Fibroblast of peridontal ligament (primary cell): ENCODE results near the gene PAIP2.
"Not testable (repeated sequence)": the region's sequence is repeated elsewhere in the genome, so short reads cannot be mapped to it uniquely, and the experiment has no call there.

Experiments
- DNase-seq: peaks from one replicate; pipeline ENCODE4 v3.0.0-alpha.2; 2010; ENCODE audit errors: extremely low read depth

The PAIP2 gene

DNA sequence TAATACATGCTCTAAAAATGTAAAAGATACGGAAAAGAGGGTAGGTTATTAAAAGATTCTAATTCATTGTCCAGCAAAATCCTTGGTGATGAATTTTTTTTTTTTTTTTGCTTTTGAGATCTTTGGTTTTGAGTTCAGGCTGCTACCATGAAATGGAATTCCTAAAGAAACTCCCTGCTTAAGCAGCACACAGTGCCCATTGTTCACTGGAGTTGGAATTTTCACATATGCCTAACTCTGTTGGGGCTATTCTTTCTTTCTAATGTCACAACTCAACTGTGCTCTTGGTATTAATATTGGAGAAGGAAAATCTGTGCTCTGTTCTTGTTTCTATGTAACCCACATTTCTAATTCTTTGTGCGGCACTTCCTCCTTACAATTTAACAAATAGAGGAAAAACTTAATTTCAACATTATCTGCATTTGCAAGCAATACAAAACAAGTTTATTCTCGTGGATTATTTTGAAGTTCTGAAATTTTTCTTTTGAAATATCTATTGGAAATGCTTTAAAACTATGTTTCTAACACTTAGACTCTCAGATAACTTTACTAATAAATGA is 26.5 kb upstream of the PAIP2 start:
- DNase-seq = no peak

DNA sequence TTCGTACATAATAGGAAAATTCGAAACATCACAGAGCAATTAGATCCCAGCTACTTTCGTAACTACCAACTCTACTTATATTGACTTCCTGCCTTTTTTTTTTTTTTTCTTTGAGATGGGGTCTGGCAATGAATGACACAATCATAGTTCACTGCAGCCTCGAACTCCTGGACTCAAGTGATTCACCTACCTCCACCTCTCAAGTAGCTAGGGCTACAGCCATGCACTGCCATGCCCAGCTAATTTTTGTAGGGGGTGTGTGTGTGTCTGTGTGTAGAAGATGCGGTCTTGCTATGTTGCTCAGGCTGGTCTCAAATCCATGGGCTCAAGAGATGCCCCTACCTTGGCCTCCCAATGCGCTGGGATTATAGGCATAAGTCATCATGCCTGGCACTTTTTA is 5.8 kb upstream of the PAIP2 start:
- DNase-seq = peak; percentile 26

DNA sequence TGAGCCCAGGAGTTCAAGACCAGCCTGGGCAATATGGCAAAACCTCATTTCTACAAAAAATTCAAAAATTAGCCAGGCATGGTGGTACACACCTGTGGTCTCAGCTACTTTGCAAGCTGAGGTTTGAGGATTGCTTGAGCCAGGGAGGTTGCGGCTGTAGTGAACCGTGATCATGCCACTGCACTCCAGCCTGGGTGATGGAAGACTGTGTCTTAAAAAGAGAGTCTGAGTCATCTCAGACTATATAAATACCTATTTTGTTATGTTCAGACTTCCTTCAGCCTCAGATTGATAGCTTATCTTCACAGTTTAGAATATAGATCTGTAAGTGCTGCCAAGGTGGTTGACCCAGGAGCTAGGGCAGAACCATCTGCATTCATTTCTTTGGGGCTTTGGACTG is 1.6 kb upstream of the PAIP2 start:
- DNase-seq = no peak

DNA sequence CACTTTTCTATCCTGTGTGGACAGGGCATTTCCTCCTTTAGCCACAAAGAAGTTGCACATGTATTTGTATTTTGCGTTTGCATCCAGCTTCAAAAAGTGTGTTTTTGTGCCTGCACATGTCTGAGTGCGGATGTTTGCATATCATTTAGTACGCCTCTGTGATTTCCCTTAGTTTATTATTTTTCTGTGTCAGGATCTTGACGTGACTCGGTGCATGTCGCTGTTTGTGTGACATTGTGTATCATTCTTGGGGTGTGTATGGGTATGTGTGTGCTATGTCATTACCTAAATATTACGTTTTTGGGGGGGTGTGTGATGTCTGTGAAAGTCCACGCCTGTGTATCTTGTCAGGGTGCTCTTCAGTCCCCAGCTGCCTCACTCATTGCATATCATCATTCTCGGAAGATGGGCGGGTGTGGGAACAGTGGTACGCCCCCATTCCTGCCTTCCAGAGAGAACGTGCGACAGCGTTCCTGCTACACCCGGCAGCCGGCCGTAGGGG is 416 bp upstream of the PAIP2 start:
- no peak for DNase-seq

DNA sequence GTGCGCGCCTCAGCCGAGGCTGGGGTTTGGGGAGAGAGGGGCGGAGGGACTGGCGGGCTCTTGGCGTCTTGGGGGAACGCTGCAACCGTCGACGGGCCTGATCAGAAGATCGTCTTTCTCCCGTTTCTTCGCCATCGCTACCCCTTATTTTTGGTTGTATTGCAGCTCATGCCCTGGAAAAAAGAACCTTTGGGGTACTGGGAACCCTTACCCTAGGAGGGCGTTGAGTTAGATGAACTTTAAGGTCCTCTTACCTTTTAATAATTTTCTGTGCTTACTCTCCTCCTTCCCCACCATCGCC is 719 bp downstream of the PAIP2 start:
- no peak for DNase-seq

DNA sequence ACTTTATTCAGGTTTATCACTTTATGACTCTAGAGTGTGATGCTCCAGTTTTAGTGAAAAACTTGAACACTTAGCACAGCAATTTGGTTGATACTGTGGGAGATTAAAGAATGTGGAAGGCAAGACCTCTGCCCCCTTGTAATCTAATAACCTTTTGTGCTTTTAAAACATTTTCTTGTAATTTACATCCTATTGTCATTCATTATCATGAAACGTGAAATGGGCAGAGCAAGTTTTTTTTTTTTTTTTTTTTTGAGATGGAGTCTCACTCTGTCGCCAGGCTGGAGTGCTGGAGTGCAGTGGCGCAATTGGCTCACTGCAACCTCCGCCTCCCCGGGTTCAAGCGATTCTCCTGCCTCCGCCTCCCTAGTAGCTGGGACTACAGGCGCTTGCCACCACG is 1.8 kb downstream of the PAIP2 start:
- no peak for DNase-seq

DNA sequence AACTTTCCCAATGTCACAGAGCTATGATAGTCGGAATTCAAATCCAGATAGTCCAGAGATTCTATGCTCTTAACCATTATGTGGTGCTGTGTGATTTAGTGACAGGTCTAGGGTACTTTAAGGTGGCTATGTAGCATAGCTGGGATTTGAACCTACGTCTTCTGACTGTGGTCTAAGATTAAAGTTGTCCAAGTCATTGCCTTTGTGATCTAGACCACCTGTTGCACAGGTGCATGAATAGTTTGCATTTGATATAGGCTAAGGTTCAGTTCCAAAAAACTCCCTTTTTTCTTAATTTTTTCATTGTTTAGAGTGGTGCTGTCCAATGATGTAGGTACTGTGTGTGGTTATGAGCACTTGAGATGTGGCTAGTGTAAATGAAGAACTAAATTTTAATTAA is 2.5 kb downstream of the PAIP2 start:
- DNase-seq = no peak

DNA sequence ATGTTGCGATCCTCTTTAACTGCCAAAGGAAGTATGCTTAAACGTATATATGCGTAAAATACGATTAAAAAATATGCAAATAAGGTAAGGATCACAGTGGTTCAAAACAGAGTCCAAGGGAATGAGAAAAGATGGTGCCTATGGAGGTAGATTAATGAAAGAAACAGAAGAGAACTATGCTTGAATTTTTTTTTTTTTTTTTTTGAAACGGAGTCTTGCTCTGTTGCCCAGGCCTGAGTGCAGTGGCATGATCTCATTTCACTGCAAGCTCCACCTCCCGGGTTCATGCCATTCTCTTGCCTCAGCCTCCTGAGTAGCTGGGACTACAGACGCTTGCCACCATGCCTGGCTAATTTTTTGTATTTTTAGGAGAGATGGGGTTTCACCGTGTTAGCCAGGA is 3.8 kb downstream of the PAIP2 start:
- DNase-seq = not testable (repeated sequence)

DNA sequence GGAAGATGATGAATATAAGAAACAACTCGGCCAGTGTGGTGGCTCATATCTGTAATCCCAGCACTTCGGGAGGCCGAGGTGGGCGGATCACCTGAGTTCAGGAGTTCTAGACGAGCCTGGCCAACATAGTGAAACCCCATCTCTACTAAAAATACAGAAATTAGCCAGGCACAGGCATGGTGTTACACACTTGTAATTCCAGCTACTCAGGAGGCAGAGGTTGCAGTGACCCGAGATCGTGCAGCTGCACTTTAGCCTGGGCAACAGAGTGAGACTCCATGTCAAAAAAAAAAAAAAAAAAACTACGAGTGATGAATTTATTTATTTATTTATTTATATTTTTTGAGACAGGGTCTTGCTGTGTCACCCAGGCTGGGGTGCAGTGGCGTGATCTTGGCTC is 6.2 kb downstream of the PAIP2 start:
- DNase-seq = not testable (repeated sequence)

DNA sequence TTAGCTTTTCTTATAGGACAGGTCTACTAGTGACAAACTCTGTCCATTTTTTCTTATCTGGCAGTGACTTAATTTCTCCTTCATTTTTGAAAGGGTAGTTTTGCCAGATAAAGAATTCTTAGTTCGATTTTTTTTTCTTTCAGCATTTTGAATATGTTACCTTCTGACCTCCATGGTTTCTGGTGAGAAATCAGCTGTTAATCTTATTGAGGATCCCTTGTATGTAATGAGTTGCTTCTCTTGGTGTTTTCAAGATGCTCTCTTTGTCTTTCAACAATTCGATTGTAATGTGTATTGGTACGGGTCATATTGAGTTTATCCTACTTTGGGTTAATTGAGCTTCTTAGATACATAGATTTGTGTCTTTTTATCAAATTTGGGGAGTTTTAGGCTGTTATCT is 12.5 kb downstream of the PAIP2 start:
- DNase-seq = no peak

DNA sequence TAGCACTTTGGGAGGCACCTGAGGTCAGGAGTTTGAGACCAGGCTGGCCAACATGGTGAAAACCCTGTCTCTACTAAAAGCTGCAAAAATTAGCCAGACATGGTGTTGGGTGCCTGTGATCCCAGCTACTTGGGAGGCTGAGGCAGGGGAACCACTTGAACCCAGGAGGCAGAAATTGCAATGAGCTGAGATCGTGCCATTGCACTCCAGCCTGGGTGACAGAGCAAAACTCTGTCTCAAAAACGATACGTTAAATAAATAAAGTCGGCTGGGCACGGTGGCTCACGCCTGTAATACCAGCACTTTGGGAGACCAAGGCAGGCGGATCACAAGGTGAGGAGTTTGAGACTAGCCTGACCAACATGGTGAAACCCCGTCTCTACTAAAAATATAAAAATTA is 14.2 kb downstream of the PAIP2 start:
- not testable (repeated sequence) for DNase-seq

DNA sequence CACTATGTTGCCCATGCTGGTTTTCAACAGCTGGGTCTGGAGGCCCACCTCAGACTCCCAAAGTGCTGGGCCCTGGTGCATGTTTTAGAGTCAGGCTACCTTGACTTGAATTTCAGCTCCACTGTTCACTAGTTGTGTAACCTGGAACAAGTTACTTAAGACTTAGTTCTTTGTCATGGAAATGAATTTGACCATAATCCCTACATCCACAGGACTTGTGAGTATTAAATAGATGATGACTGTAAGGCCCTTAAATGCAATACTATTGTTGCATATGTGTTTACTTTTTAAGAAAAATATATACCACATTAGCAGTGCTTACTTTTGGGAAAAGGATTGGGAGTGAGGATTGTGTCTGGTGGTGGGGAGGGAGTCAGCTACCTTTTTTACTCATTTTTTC is 16.4 kb downstream of the PAIP2 start:
- no peak for DNase-seq

DNA sequence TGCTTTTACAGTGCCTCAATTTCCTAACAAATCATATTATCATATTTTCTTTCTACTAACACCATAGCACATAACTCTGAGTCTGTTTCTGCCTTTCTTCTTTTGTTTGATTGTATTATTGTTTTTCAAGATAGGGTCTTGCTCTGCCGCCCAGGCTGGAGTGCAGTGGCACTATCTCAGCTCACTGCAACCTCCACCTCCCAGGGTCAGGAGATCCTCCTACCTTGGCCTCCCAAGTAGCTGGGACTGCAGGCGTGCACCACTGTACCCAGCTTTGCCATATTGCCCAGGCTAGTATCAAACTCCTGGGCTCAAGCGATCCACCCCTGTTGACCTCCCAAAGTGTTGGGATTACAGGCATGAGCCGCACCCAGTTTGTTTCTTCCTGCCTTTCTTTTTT is 18.7 kb downstream of the PAIP2 start:
- DNase-seq = no peak

DNA sequence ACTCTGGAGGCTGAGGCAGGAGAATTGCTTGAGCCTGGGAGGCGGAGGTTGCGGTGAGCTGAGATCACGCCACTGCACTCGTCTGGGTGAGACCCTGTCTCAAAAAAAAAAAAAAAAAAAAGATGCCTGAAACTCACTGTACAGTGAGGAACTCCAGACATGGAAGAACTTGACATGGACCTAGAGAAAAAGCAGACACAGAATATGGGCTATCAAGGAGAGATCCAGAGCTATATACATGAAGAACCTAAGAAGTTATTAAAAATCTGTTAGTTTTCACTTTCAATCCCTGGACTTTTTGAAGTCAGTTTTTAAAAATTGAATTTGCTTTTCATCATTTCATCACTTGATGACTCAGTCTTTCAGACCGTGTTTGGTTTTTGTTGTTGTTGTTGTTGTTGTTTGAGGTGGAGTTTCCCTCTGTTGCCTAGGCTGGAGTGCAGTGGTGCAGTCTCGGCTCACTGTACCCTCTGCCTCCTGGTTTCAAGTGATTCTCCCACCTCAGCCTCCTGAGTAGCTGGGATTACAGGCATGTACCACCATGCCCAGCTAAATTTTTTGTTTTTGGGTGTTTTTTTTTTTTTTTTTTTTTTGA is 20.3 kb downstream of the PAIP2 start:
- DNase-seq = no peak

DNA sequence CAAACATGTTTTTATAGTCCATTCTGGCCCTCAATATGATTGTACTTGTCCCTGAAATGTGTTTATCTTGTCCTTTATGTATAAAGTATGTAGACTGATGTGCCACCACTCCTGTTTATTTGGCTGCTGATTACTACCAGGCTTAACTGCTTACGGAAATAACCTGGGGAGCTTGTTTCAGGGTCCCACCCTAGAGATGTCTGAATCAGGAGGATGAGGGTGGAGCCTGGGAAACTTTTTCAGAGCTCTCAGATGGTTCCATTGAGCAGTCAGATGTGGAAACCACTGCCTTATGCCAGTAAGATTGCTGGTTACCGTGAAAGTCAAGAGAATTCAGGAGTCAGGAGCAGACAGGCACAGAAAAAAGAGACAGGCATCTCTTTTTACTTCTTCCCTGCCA is 22.3 kb downstream of the PAIP2 start:
- no peak for DNase-seq

DNA sequence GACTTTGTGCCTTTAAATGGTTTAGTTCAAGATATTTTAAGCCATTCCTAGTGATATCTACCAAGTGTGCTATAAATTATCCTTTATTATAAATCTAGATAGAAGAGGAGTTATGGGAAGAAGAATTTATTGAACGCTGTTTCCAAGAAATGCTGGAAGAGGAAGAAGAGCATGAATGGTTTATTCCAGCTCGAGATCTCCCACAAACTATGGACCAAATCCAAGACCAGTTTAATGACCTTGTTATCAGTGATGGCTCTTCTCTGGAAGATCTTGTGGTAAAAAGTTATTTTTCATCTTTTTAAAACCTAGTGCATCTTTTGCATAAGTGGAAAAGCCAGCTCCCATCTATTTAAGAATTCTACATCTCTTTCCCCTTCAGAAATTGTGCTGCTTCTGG is 22.8 kb downstream of the PAIP2 start:
- no peak for DNase-seq

DNA sequence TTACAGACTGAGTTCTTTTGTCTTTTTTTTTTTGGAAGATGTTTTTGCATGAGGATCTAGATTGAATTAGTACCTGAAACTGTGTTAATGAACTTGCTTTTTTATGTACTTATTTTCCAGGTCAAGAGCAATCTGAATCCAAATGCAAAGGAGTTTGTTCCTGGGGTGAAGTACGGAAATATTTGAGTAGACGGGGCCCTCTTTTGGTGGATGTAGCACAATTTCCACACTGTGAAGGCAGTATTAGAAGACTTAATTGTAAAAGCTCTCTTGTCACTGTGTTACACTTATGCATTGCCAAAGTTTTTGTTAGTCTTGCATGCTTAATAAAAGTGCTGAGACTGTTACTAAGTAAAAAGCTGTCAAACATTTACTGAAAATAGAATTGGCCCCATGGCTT is 27.0 kb downstream of the PAIP2 start:
- DNase-seq = peak; percentile 23

DNA sequence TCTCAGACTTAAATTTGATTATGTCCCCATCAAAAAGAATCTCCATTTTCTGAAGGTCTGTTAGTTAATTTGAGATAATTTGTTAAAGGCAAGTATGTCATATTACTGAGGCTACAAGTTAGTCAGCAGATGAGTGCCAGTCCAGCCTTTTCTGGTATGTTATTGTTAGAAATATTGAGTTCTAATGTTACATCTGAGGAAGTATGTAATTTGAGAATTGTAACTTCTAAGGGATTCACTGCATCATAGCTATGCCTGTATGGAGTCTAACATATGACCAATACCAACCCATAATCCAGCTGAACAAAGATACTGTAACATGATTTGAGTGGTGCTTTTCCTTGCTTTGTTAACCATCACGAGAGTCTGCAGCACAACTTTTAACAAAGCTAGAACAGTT is 27.5 kb downstream of the PAIP2 start:
- DNase-seq = peak; percentile 91

DNA sequence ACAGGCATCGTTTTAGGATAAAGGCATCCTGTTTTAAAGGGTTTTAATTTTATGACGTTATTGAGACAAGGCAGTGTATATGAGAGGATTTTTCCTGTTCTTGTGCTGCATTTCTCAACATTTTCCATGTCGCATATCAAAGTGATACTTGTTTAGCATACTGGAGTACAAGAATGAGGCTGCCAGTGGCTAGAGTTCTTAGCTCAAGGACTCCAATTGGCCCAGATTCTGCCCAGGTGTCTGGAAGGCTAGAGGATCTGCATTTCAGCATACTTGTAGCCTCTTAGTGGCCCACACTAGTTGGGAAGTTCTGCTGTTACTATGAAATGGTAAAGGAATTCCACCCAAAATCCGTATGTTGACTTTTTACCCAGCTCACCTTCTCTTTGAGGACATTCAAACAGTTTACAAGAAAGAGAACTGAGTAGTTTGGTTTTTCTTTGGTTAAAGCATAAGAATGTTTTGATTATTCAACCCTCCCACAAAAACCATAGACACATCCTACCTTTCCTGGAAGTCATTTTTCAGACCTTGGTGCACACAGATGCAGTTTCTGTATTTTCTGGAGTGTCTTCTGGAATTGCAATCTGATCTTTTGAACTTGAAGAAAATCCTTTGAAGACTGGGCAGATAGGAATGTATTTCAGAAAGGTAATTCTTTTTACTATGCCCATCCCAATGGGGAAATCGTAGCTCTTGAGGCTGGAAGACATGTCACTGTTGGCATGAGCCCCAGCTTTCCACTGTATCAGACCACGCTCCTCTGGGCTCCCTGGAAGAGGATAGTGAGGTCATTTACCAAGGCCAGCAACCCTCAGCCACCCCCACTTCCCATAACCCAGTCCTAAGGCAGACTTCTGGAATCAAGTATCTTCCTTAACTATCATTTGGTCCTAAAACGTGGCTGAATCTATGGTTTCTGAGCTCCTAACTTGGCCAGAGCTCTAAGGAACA is 30.1 kb downstream of the PAIP2 start:
- DNase-seq = peak; percentile 67

DNA sequence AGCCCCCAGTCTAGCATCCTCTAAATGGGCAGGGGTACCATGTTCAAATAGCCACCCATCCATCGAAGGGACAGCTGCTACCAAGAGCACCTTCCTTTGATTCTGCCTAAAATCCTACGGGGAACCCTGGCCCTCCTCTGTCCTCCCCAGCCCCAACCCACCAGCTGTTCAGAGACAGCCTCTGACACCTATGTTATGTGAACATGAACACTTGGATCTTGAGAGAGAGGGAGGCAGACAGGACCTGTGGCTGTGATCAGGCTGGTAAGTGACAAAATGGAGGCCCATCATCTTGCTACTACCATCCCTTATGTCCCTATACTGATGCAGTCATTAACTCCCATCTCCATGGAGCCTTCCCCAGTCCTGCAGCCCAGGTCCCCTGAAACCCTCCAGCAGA is 33.3 kb downstream of the PAIP2 start:
- DNase-seq = no peak

DNA sequence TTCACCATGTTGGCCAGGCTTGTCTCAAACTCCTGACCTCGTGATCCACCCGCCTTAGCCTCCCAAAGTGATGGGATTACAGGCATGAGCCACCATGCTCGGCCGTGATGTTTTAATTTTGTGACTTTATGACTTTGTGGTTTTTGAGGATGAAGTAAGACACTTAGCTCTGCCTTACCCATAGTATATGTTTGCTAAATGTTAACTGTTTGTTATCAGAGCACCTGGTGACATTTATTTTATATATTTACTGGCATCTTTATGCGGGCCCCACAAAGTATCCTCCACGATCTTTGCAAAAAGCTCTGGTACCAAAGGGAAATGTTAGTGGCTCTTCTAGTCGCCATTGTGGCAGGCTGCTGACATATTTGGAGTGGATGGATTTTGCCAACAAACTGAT is 34.7 kb downstream of the PAIP2 start:
- DNase-seq = no peak

DNA sequence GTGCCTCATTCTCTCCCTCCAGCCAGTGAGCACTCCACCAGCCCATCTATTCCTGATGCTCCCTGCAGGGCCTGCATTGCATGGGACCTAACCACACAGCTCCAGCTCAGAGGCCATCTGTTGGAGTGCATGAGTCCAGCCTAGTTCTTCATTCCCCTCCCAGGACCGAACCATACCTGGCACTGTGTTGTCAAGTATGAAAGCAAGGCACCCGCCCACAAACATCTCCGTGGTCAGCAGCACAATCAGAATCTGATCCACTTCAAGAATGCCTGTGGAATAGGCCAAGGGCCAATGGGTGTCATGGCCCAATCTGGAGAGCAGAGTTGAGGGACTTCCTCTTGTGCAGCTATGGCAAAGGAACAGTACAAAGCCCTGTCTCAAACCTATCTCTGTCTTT is 35.6 kb downstream of the PAIP2 start:
- no peak for DNase-seq
